ENCODE results near the gene MTHFSD.

GRCh38 chr16:86576591-86577313 lies 21.7 kb upstream of the MTHFSD start:
- TF ChIP-seq POLR2A (IDR thresholded peaks at IDR 0.05) (no peak), CTCF (IDR thresholded peaks at IDR 0.05) (no peak), EP300 (IDR thresholded peaks at IDR 0.05) (no peak)

All from tibial nerve (tissue), 4 donors.